DMS79 treated with DMSO at 0.1 percent for 48 hours (cell line): ENCODE results near the gene MXI1.

Experiments used
- DNase-seq: peaks from one replicate; lab custom pipeline; 2025; lab: John Stamatoyannopoulos, UW

The MXI1 gene

DNA sequence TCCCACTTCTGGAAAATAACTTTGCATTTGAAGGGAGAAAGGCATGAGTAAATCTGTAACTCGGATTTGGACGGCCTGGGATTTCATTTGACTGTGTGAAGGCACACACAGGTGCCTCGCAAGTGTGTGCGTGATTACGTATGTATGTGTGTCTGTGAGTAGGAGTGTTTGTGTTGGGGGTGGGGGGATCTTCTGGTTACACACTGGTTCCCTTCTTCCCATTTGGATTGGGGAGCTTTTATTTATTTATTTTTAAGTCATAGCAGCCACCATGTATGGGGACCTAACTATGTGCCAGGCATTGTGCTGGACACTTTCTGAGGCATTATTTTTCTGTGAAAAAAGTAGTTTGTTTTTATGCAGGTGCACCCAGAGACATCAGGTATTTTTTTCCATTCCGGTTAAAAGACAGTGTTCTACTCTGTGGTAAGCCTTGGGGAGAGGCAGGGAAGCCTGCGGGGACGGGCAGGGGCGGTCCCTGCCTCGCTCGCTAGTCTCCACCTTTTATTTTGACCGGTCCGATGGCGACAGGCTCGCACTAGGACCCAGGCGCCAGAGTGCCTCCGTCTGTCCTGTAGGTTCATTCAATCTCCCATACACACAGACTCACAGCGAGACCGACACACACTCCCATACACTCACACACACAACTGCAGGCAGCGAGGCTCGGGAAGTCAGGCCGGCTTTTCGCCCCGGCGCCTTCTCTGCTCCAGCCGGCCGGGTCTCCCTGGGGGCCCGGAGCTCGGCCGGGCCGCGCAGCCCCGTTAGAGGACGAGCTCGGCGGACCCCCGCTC is at the start of gene MXI1:
Gene MXI1, plus strand, starts transcription at position 595 of the 794 bp plus-strand sequence. CDS start 204 bp downstream, outside the sequence.
- peak; percentile 56 for DNase-seq

DNA sequence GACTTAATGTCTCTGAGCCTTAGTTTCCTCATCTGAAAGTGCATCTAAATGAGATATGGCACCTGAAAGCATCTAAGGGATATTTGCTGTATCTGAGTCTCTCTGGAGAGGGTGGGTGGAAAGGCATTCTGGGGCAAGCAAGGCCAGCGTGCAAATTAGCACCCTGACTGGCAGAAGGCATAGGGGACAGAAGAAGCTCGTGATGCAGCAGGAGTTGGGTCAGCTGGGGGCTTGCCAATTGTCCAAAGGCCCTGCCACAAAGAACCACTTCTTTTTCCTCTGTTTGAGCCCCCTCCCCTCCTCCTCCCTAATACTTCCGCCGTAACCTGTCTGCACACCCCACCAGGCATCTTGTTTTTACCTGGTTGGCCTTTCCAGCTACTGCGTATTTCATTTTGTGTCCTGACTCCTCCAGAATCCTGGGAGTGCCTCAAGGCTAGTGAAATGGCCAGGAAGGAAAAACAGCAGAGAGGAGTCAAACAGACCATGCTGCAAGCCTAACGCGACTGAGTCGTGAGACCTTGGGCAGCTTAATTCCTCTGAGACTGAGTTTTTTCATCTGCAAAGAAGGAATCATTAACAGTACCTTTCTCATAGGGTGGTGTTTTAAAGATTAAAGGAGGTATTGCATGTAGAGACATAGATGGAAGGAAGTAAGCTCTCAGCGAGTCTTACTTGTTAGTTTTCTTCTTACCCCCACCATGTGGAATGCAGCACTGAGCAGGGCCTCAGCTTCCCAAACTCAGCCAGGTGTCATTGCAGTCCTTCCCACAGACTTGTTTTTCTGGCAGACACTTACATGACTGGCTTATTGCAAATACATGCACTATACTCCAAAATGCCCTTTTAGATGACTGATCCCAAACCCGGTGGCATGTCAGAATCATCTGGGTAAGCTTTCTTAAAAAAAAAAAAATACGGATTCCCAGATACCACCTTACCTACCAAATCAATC is 49.1 kb upstream of the MXI1 start:
- no peak for DNase-seq

DNA sequence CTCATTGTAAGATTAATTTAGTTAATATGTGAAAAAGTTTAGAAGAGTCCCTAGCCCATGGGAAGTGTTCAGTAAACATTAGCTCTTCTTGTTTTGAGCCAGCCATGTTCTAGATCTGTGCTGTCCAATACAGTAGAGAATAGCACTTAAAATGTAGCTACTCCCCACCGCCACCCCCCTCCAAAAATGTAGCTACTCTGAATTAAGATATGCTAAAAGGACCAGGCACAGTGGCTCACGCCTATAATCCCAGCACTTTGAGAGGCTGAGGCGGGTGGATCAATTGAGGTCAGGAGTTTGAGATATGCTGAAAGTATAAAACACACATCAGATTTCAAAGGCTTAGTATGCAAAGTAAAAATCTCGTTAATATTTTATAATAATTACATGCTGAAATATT is 47.3 kb upstream of the MXI1 start:
- DNase-seq: no peak

DNA sequence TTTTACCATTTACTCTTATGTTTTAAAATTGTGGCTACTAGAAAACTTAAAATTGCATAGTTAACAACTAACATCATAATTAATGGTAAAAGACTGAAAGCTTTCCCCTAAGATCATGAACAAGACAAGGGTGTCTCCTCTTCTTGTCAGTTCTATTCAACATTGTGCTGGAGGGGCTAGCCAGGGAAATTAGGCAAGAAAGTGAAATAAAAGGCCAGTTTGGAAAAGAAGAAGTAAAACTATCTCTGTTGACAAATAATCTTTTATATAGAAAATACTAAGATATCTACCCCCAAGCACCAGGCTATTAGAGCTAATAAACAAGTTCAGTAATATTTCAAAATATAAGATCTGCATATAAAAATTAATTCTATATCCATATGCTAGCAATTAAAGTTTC is 46.9 kb upstream of the MXI1 start:
- no peak for DNase-seq

DNA sequence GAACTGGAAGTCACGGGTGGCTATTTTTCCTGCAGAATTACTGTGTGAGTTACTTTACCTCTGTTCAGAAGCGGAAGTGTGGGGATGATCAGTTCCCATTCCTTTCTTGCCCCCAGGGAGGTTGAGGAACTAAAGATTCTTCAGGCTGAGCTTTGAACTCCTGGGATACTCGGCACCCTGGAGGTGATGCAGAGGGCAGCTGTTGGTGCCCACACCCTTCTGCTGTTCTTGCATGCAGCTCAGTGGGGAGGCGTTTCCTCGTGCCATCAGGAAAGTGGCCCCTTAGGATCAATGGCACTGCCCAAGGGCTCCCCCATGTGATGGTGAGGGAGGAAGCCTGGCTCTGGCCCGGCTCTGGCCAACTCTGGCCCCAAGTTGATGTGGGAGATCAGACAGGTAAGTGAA is 44.7 kb upstream of the MXI1 start:
- no peak for DNase-seq

DNA sequence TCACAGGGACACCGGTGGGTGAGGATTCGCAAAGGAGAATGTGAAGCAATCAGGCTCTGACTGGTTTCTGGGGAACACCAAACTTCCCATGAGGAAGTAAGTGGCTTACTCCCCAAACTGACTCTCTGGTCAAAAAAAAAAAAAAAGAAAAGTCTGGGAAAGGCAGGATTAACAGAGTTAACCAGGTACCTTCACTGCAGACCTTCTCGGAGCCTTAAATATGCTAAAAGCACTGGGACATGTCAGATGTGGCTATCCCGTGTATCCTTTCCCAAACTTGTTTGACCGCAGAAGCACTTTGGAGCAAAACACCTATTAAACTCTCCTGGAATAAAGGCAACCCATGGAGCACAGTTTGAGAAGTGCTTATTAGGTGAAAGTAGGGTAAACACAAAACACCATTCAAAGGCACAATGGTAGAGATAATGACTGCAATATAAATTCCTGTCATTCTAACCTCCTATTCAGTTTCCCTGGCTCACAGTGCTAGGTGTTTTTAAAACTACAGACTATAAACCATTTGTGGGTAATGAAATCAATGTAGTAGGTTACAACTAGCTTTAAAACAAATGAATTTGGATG is 44.1 kb upstream of the MXI1 start:
- no peak for DNase-seq

DNA sequence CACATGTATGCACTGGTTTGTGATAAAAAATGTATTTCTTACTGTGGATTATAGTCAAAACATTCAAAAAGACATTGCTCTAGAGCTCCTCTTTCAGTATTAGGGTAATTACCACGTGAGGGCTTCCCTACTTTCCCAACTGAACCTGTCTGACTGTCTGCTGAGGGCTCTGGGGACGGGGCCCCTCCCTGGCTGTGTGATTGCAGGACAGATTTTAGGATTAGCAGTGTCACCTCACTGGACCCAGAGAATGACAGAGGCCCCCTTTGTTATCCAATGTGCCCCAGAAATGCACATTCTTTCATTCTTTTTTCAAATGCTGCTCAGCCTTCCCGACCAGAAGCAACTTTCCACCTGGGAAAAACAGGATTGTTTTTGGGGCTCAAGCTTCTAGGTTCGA is 43.6 kb upstream of the MXI1 start:
- no peak for DNase-seq

DNA sequence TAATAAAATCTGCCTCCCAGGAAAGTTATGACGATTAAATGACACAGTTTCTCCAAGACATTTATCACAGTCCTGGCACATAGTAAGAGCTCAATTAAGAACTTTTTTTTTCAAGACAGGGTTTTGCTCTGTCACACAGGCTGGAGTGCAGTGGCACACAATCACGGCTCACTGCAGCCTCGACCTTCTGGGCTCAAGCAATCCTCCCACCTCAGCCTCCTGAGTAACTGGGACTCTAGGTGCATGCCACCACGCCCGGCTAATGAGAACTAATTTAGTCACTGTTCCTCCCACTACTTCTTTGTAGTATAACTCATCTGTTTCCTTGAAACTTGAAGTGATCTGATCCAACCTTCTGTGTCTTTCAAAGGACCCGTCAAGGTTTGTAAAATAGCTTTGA is 42.2 kb upstream of the MXI1 start:
- no peak for DNase-seq

DNA sequence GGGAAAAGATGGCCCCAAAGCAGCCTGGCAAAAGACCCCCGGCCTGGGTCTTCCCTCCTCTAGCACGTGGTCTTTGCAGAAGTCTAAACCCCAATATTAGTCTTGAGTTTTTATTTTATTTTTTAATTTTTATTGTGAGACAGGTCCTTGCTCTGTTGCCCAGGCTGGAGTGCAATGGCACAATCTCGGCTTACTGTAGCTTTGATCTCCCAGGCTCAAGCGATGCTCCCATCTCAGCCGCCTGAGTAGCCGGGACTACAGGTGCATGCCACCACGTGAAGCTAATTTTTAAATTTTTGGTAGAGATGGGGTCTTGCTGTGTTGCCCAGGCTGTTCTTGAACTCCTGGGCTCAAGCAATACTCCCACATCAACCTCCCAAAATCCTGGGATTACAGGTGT is 40.3 kb upstream of the MXI1 start:
- DNase-seq: no peak

DNA sequence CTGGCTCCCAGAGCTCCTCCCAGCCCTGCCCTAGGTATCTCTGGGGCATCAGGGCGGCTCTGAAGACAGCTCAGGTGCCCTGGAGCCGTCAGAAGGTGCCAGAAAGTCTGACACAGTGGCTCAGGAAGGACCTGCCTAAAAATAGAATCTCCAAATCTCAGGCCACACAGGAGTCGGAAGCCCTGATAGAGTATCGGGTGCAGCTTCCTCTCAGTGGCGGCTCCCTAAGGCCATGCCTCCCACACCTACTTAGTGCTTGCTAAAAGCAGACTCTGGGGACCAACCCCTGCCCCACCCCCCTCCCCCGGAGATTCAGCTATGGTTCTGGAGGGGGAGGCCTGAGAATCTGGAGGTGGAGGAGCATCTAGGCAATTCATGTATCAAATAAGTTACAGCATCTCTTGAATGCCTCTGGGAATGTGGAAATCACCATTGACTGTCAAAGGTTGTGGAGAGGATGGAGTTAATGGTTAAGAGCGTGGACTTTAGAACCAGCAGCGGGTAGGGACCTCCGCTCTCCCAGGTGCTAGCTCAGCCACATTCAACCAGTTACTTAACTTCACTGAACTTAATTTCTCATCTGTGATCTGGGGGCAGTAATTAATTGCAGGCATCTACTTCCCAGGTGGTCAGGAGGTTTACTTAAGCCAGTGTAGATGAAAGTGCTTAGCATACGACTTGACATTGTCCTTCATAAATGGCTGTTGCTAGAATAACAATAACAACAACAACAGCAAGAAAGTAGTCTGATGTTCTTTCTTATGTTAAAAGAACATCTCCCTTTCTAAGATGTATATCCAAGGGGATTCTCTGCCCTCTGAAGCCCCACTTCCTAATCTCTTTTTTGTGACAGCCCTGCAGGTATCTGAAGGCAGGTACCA is 38.6 kb upstream of the MXI1 start:
- no peak for DNase-seq

DNA sequence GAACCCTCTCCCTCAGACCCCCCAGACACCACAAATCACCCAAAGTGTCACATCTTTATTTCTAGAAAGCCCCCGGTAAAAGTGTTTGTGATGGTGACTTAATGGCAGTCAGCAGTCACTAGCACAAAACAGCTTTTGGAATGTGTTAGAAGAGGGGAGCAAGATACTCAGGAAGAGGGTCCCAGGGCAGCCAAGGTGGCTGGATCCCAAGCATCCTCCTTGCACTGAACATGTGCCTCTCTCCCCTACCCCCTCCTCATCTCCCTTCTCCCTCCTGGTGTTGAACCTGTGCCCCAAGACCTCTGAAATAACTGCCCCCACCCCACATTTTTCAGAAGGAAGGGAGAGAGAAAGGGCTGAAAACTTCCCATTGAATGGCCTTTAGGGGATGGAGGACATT is 37.8 kb upstream of the MXI1 start:
- DNase-seq: no peak

DNA sequence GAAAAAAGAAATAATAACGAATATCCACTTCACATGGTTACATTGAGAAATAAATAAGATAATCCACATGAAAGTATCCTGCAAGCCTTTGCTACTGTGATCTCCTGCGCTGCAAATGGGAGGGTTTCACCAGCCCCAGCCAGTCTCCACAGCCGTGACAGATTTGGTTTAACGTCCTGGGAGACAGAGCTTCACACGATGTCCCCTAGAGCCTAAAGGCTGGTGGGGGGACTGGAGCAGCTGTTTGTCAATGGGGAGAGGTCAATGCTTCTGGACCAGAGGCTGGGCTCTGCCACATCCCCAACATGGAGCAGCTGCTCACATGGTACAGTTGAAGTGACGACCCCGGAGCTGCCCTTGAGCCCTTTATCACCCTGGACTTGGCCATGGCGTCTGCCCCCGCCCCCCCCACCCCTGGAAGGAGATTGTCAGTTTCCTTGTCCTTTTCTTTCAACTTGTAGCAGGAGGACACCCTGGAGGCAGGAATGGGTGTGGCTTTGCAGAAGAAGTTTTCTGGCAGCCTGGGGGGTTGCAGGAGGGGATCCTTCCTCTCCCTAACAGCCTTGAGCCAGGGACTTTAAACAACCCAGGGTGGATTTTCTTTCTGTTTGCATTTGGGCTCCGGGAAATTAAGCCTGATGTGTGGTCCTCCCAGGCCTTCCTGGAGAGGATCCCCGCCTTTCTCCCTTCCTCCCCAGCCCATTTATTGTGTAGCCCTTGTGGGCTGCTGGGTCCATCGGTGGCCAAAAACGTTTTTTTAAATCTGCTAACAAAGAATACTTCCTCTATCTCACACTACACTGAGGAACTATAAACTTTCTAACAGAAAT is 37.0 kb upstream of the MXI1 start:
- no peak for DNase-seq

DNA sequence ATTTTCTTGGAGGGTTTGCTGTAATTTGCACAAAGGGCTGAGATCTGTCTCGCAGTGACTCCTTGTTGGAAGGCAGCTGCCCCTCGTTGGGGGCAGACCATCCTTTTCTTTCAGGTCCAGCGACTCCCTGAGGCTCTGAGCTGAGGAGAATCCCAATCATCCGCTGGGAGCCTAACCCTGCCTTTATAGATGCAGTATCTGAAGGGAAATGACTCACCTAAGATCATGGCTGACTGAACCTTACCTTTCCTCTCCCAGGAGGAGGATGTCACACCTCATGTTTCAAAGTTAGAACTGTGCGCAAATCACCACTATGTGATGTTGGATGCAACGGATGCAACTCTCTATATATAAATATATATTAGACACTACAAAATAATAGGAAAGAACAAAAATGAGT is 36.4 kb upstream of the MXI1 start:
- no peak for DNase-seq

DNA sequence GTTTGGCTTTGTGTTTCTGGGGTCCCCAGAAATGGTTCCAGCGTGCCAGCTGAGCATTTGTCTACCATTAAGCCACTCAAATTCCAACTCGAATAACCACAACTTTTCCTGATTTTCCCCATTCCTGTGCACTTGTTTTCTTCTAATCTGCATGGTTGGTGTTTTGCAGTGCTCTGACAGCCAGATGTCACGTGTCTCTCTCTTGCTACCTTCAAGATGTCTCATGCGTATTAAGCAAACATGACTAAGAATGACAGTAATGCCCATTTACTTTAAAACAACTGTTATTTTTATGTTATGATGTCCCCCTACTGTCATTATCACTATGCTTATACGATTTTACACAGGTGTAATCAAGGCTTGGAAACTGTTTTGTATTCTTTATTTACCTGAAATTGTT is 35.2 kb upstream of the MXI1 start:
- no peak for DNase-seq

DNA sequence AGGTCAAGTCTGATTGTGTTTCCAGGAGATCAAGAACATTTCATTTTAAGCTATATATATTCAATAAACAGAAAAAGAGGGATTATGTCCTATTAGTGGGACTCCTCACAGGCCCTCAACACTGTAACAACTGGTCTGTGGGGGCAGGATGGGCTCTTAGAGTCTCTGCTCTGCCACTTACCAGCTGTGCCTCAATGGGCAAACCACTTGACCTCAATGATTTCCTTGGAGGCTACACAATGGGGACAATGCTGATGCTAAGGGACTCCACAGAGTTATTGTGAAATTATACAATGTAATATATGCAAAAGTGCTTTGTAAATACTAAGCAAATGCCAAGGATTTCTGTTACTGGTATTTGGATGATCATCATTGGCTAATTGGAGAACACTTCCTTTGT is 33.2 kb upstream of the MXI1 start:
- DNase-seq: peak; percentile 32

DNA sequence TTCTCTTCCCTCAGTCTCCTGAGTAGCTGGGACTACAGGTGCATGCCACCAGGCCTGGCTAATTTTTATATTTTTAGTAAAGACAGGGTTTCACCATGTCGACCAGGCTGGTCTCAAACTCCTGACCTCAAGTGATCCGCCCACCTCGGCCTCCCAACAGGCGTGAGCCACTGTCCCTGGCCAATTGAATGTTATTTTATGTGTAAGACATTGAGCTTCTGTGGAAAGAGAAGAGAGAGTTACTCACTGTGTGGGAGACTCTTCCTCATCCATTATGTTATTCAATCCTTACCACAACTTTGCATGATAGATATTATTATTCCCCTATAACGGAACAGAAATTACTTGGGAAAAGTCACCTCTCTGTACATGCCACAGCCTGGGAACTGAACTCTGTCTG is 32.6 kb upstream of the MXI1 start:
- no peak for DNase-seq

DNA sequence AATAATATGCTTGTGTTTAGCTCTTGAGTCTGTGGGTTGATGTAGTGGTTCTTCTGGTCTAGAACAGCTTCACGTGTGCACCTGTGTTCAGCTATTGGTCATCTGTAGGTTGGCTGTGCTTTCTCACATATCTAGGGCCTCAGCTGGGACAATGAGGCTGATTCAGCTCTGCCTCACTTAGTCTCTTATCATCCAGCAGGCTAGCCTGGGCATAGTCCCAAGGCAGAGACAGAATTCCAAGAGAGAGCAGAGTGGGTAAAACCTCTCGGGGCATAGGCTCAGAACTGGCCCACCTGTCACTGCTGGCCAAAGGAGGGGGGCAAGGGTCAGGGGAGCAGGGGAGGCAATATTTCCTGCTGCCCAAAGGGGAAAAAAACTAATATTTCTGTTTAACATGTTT is 32.0 kb upstream of the MXI1 start:
- DNase-seq: no peak

DNA sequence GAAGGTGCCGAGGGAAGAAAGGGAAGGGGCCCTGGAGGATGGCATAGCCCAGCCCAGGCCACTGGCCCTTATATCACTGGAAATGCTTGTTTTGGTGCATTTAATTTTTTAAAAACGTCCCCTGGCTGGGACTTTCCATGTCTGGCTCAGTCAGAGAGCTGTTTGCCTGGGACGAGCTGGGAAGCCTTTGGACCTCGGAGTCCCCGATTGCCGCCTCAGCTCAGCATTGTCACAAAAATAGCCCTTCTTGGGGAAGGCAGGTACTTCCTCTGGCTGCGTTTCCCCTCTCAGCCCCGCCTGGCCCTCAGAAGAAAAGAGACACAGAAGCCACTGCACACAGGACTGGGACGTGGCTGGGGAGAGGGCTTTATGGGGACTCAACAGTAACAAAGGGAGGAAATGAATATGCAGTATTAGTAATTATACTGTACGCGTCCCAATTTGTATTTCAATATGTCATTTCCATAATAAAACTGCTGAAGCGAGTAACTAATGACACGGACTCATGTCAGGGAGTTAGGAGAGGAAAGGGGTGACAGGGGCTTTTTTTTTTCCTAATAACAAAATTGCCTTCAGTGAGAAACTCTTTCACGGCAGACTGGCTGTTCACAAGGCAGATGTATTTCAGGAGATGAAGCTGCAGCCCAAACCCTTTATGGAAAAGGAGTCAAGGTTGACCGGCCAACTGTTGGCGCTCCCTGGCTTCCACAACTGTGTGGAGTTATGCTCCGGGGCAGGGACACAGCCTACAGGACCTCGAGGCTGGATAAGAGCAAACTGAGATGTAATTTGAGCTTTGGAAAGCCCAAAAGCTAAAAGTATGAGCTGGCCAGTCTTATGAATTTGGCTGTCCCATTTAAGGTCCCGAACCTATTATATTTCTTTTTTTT is 31.0 kb upstream of the MXI1 start:
- DNase-seq: no peak

DNA sequence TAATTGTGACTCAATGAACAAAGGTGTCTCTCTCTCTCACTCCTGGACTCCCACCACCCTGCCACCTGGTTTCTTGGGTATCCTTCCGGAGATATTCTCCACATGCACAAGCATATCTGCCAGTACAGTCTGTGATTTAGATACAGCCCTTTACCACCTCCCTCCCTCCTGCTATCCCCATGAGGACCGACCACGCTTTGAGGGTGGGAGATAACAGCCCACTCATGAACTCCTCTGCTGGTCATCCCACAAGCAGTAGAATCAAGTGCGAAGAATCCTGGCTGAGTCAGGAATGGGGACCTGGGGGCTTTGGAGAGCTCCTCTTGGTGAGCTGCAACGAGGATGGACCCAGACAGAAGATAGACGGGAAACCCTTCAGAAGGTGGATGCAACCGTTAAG is 28.2 kb upstream of the MXI1 start:
- DNase-seq: no peak

DNA sequence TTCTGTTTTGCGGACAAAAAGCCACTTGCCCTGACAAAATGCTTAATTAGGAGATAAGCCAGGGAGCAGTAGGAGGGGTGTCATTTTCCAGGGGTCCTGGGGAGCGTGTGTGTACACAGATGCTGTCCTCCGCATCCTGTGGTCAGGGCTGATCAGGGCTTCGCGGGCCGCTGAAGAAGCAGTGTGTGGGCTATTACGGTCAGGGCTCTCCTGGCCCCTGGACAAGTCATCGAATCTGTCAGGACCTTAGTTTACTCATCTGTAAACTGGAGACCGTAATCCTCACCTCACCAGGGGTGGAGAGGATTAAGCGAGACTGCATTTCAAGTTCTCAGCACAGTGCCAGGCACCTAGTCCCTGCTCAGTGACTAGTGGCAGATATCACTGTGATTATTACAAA is 26.0 kb upstream of the MXI1 start:
- DNase-seq: no peak
